ENCODE results near the gene TLE7.

GRCh38 chr16:71460236-71460635 lies 18.4 kb upstream of the TLE7 start:
- TF ChIP-seq TAF1 (IDR thresholded peaks at IDR 0.05; ENCODE audit: borderline replicate concordance, insufficient read depth, low read length) (no peak), REST (IDR thresholded peaks at IDR 0.05; ENCODE audit: insufficient read depth in 1 of 2, low read depth in 2 of 2, low read length in 2 of 2) (no peak), POLR2AphosphoS5 (IDR thresholded peaks at IDR 0.05; ENCODE audit: low read depth, low read length) (no peak)

Measured in PFSK-1 (cell line).